Ishikawa (cell line): ENCODE data around the gene NINJ1.

Source experiments
- CEBPB ChIP-seq: IDR thresholded peaks from 2 replicates; pipeline ENCODE4 v1.6.1; 2012
- EP300 ChIP-seq: IDR thresholded peaks from 2 replicates; pipeline ENCODE4 v1.6.1; 2012; ENCODE audit warnings: borderline replicate concordance
- MAX ChIP-seq: IDR thresholded peaks from 2 replicates; pipeline ENCODE4 v1.6.1; 2012
- NFIC ChIP-seq: IDR thresholded peaks from 2 replicates; pipeline ENCODE4 v1.6.1; 2012
- REST ChIP-seq: IDR thresholded peaks from 2 replicates; pipeline ENCODE4 v1.6.1; 2012; ENCODE audit warnings: low read depth, mild to moderate bottlenecking
- TAF1 ChIP-seq: IDR thresholded peaks from 2 replicates; pipeline ENCODE4 v1.6.1; 2012; ENCODE audit warnings: low read depth, mild to moderate bottlenecking
- ZBTB7A ChIP-seq: IDR thresholded peaks from 2 replicates; pipeline ENCODE4 v1.6.1; 2012; ENCODE audit warnings: low read depth
- TF ChIP-seq, protein P1 (sequence below): IDR thresholded peaks from 2 replicates; pipeline ENCODE4 v1.6.1; 2012

- no peak for TF ChIP-seq MAX
- TF ChIP-seq EP300: no peak
- TF ChIP-seq, protein P1, sequence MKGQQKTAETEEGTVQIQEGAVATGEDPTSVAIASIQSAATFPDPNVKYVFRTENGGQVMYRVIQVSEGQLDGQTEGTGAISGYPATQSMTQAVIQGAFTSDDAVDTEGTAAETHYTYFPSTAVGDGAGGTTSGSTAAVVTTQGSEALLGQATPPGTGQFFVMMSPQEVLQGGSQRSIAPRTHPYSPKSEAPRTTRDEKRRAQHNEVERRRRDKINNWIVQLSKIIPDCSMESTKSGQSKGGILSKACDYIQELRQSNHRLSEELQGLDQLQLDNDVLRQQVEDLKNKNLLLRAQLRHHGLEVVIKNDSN: no peak
- TF ChIP-seq REST: no peak
- TF ChIP-seq ZBTB7A: no peak
- TF ChIP-seq CEBPB: no peak
- TF ChIP-seq TAF1: no peak
- no peak for TF ChIP-seq NFIC
Measured at GRCh38 chr9:93089024-93089423, 45.0 kb downstream of the NINJ1 start.
